Measurements from ENCODE around the gene CDC25B. TPM values are rescaled to one million over a fixed set of nuclear protein-coding genes. Genes with fewer than 3 reads are reported as not detected.

CDC25B gene
- total RNA-seq, 1 donor from 2014 or later = 4.5 TPM

- DNase-seq = no peak
Measured at GRCh38 chr20:3764659-3765058, 31.5 kb upstream of the CDC25B start.

GRCh38 chr20:3765171-3765882, 30.8 kb upstream of the CDC25B start:
- no peak for DNase-seq

GRCh38 chr20:3766422-3767109, 29.5 kb upstream of the CDC25B start:
- DNase-seq = no peak

GRCh38 chr20:3767110-3767426, 29.0 kb upstream of the CDC25B start:
- DNase-seq = no peak

GRCh38 chr20:3767427-3768341, 28.4 kb upstream of the CDC25B start, which contains the start of gene ADISSP:
Gene ADISSP (minus strand): TSS chr20:3767753. CDS start chr20:3760100, 7,653 bp downstream.
- peak; percentile 98 for DNase-seq

GRCh38 chr20:3768342-3769130, 27.6 kb upstream of the CDC25B start:
- DNase-seq = peak; percentile 64

GRCh38 chr20:3771552-3772058, 24.5 kb upstream of the CDC25B start:
- DNase-seq = no peak

- DNase-seq = no peak
Measured at GRCh38 chr20:3775457-3776108, 20.5 kb upstream of the CDC25B start.

- no peak for DNase-seq
Measured at GRCh38 chr20:3777381-3777715, 18.8 kb upstream of the CDC25B start.

GRCh38 chr20:3777716-3778629, 18.1 kb upstream of the CDC25B start:
- no peak for DNase-seq

- peak; percentile 51 for DNase-seq
Measured at GRCh38 chr20:3778976-3779375, 17.1 kb upstream of the CDC25B start.

GRCh38 chr20:3781153-3781910, 14.8 kb upstream of the CDC25B start, which contains the start of gene SPEF1:
Gene SPEF1 (minus strand): TSS chr20:3781448. CDS start chr20:3781287, 161 bp downstream.
- DNase-seq = peak; percentile 69

- no peak for DNase-seq
Measured at GRCh38 chr20:3782597-3782996, 13.5 kb upstream of the CDC25B start.

GRCh38 chr20:3783068-3783489, 13.0 kb upstream of the CDC25B start:
- no peak for DNase-seq

- no peak for DNase-seq
Measured at GRCh38 chr20:3783511-3784195, 12.5 kb upstream of the CDC25B start.

- no peak for DNase-seq
Measured at GRCh38 chr20:3784216-3784853, 11.8 kb upstream of the CDC25B start.

- DNase-seq = no peak
Measured at GRCh38 chr20:3784863-3785239, 11.3 kb upstream of the CDC25B start.
